HPDE6-E6E7 (cell line): ENCODE data around the gene TUFT1.

Experiments used
- DNase-seq: peaks from one replicate; pipeline ENCODE4 v3.0.0; 2011; ENCODE audit warnings: missing footprints; ENCODE audit errors: extremely low spot score

TUFT1 gene, protein sequence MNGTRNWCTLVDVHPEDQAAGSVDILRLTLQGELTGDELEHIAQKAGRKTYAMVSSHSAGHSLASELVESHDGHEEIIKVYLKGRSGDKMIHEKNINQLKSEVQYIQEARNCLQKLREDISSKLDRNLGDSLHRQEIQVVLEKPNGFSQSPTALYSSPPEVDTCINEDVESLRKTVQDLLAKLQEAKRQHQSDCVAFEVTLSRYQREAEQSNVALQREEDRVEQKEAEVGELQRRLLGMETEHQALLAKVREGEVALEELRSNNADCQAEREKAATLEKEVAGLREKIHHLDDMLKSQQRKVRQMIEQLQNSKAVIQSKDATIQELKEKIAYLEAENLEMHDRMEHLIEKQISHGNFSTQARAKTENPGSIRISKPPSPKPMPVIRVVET

DNA sequence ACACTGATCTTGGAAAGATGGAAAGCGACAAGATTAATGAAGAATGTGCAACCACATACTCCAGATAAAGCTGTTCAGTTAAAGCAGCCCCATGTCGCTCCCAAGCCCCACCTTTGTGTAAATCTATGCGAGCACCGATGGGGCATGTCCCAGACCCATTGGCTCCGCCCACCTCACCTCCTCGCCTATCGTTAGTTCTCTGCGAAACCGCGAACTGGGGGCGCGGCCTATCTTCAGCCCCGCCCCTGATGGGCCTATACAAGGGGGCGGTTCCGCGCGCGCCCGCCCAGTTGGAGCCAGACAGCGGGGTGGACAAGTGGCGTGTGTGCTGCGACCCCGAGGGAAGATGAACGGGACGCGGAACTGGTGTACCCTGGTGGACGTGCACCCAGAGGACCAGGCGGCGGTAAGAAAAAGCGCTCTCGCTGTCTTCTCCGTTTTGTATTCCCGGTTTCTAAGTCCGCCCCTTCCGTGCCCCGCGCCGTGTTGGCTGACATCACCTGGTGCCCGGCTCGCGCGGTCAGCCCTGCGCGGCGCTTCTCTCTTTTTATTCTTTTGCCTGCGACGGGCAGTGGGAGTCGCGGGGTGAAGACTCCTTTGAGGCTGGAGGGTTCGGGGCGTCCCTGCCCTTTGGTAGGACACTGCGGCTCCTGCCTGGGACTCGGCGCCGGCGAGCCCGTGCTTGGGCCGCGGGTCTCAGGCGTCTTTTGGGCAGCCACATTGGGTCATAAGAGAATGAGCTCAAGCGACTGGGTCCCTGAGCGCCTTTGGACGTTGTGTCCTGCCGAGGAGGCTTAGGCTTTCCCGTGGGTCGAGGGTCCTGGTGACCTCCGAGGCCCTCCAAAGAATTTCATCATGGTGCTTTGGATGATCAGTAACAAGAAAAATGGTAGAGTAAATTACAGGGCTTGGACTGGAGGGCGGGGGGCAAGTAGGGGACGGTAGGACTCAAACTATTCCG is at the start of gene TUFT1:
TSS of gene TUFT1 (plus strand) at position 289 of the 961 bp plus-strand sequence. CDS start at position 347, 58 bp downstream.
- peak; percentile 81 for DNase-seq

DNA sequence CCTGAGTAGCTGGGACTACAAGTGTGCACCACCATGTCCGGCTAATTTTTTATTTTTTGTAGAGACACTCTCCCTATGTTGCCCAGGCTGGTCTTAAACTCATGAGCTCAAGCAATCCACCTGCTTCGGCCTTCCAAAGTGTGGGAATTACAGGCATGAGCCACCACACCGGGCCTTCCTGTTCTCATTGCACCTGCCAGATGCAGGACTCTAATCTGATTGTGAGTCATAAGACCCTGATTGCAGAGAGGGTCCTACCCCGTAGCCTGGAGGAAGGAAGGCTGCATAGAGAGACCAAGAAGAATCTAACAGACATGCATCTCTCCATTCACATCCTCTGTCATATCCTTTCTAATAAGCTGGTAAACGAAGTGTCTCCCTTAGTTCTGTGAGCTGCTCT is 48.5 kb upstream of the TUFT1 start:
- DNase-seq: no peak

DNA sequence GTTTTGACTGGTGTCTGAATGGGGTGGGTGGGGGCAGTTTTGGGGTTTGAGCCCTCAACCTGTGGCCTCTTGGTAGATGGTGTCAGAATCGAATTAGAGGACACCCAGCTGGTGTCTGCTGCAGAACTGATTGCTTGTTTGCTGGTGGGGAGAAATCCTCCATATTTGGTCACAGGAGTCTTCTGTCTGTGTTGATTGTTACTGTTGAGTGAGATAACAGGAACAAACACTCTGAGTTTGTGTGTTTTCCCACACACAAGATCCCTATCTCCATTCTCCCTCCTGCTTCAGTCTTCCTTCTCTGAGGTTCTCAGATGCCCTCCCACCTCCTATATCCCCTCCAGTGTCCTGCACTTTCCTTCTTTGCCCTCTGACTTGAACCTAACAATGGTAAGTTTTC is 48.0 kb upstream of the TUFT1 start:
- no peak for DNase-seq

DNA sequence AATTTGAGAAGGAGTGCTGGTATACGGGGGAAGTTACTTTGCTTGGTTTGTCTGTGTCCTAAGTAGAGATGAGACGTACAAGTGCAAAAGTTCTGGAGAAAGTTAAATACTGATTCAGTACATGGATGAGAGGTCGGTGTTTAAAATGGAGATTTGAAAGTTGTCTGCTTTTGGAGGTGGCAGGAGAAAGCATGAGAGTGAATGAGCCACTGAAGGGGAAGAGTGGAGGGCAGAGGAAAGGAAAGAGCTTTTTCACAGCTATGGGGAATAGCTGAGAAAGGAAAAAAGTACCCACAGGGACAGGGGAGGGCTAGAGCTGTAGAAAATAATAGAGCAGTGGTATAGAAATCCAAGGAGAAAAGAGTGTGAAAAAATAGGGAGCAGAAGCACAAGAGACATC is 47.1 kb upstream of the TUFT1 start:
- DNase-seq: no peak

DNA sequence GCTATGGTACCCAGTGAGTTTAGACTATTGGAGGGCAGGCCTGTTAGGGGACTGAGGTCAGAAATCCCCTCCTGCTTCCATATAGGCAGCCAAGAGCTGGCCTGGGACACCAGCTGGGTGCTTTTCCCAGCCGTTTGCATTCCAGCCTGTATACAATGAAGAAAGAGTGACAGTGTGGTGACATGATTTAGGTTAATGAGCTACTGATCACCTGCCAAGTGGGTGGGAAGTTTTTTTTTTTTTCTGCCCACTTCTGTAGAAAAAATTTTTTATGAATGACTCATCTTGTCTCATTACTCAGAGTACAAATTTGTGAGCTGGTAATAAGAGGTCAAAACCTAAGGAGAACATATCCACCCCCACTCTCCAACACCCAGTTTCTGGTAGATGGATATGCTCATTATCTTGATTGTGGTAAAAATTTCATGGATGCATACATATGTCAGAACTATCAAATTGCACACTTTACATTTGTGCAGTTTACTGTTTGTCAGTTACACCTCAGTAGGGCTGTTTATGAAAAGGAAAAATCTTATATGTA is 45.3 kb upstream of the TUFT1 start:
- DNase-seq: peak; percentile 37

DNA sequence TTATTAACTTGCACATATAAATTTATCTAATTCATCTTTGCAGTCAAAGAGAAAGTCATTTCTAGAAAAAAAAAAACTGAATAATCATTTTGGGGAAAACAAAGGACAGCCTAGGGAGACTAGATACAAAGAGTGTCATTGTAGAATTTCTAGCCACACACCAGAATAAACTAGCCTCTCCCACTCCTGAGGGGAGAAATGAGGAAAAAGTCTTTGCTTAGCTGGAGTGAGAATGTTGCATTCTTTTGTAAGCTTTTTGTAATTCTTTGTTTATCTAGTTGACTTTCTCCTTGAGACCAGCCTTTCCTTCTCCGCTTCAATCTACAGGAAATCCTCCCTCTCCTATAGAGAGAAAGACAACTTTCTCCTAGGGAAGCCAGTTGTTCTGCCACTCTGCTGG is 44.8 kb upstream of the TUFT1 start:
- no peak for DNase-seq

DNA sequence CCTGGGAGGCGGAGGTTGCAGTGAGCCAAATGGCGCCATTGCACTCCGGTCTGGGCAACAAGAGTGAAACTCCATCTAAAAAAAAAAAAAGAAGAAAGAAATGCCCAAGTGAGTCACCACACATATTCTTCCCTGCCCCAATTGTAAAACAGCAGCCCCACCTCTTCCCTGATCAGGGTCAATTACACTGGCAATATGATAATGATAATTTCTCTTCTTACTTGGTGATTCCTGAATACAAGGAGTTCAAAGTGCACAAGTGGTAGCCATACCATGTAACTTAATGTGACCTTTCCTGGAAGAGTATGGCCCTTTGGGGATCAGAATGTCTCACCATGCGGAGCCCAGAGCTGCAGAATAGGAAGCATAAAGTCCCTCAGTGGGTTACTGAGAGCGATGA is 40.7 kb upstream of the TUFT1 start:
- DNase-seq: no peak

DNA sequence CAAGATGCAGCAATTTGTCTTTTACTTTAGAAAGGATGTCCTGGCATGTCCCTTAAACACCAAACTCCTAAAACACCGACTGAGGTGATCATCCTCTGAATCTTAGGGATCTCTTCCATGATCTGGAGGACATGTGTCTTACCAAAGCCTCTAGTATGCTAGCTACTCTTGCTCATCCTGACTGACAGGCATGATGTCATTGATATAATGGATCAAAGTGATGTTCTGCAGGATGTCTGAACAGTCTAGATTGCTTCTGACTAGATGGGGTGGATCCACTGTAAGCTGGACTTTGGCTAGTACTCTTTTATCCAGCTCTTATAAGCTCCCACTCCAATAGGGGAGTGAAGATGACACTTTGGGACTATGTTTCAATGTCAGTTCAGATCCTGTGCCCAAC is 40.2 kb upstream of the TUFT1 start:
- DNase-seq: no peak

DNA sequence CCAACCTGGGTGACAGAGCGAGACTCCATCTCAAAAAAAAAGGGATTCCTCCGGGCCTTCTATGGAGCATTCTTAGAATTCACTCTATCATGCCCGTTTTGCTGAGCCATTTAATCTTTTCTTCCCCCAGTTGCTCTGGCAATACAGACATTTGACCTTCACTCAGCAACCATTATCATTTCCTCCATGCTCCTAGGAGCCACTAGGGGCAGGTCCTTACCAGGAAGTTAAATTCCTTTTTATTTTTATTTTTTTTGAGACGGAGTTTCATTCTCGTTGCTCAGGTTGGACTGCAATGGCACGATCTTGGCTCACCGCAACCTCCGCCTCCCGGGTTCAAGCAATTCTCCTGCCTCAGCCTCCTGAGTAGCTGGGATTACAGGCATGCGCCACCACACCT is 38.6 kb upstream of the TUFT1 start:
- no peak for DNase-seq

DNA sequence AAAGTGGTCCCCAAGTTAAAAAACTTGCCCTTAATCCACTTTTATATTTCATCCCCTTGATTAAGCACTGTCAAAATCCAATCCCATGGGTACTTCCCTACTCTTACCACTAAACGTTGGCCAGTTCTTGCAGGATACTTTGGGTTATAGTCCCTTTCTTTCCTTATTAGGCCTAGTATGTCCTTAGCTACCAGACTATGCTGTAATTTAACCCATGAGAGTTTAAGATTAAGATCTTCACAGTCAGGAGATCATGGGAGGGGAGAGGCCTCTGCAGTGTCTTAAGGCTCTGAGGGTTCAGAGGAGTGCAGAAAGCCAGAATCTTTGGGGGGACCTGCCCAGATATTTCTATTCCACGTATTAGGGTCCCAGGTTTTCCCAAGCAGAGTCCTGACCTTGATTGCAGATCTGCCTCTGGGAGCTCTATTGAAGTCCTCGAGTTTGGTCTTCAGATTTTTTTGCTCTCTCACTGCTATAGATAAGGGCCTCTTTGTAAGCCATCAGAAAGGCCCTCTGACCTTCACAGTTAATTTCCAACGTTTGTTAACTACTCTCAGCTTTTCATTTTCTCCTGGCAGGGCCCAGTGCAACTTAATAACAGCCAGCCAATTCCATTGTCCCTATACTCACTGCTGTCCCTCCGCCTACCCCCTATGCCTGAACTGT is 37.9 kb upstream of the TUFT1 start:
- no peak for DNase-seq

DNA sequence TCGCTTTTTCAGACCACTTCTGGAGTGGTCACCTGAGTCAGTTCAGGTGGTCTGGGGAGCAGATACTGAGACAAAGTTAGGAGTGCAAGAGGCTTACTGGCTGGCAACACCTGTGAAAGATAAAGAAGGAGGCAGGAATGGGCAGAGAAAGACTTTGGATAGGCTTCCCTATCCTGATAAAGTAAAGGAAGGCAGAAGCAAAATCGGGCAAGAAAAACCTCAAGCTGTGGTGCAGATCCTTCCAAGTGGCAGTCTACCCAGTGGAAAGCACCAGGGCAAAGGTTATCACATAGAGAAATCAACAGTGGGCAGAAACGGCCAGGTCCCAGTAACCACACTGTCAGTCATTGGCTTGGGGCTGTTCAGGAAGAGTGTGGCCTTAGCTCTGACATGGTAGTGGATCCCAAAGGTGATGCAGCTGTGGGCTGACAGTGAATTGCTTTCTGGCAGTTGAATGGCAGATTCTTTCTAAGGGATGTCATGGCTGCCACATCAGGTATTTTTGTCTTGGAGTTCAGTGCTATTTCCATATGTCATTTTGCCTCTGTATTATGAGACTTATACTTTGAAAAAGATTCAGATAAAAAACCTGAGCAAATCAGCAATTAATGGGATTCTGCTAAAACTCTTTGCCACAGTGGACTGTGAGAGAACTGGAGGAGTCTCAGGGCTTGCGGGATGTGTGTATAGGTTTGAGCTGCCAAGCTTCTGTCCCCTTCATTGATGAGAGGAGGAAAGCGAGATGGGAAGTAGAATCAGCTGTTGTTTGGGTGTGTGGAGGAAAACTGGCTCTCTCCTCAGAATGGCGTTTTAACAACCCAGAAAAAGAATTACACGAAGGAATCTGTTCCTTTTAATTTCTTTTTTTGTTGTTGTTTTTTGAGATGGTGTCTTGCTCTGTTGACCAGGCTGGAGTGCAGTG is 37.0 kb upstream of the TUFT1 start:
- DNase-seq: no peak

DNA sequence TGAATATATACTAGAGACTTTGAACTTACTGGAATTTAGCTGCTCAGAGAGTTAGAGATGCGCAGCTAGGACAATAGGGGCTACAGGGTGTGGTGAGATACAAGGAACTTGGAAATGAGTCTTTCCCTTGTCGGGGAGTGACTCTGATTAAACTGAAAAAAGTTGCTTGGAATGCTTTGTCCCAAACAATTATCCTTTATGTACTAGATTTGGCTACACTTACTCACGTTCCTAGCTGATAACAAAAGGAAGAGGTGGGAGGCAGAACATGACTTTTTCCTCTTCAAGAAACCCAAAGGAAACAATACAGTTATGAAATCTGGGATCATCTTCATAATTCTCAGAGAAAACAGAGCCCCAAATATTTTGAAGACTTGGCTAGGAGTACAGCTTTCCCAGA is 35.9 kb upstream of the TUFT1 start:
- DNase-seq: no peak

DNA sequence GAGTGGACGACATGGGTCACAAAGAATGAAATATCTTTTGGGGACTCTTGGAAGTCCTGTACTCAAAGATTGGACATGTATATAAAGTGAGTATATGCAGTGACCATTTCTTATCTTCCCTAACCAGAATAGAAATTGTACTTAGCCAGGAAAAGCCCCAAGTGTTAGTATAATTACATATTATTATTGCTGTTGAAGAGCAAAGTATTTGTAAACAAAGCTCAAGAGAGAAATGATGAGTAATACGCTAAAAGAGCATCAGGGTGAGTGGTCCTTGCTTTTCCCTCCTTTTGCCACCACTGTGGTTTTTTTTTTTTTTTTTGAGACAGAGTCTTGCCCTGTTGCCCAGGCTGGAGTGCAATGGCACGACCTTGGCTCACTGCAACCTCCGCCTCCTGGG is 35.4 kb upstream of the TUFT1 start:
- DNase-seq: no peak

DNA sequence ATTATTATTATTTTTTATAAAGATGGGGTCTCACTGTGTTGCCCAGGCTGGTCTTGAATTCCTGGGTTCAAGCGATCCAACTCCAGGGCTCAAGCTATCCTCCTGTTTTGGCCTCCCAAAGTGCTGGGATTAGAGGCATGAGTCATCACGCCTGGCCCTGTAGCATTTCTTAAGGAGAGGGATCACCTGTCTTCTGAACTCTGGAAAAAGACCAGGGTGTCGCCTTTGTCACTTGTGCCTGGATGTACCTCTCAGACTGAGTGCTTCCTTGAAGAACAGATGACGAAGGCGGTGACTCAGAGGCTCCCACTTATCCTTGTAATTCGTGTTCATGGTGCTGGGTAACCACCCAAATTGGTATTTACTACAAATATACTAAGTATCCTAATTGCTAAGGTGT is 31.3 kb upstream of the TUFT1 start:
- no peak for DNase-seq

DNA sequence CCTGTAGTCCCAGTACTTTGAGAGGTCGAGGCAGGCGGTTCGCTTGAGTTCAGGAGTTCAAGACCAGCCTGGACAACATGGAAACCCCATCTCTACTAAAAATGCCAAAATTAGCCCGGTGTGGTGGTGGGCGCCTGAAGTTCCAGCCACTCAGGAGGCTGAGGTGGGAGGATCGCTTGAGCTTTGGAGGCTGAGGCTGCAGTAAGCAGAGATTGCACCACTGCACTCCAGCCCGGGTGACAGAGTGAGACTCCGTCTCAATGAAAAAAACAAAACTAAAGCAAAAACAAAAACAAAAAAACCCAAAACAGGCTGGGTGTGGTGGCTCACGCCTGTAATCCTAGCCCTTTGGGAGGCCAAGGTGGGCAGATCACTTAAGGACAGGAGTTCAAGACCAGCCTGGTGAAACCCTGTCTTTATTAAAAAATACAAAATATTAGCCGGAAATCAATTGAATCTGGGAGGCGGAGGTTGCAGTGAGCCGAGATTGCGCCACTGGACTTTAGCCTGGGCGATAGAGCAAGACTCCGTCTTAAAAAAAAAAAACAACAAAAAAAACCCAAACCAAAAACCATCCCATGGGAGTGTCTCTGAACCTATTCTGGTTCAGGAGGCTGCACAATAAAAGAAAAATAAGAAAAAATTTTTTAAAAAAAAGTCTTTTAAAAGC is 30.6 kb upstream of the TUFT1 start:
- DNase-seq: no peak

DNA sequence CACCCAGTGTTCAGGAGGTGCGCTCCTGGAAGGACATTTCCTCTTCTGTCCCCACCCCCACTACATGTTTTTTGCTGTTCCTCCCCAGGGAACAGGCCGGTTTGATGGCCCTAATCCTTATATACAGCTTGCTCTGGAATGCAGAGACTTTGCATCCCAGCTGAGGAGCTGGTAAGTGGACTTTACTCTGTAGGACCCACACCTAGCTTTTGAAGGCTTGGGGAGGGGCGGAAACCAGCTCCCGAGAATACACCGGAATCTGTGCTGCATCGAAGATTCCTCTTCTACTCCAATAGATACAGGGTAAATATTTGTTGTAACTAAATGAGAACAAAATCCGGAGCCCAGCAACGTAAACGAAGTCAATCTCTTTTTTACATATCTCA is 30.1 kb upstream of the TUFT1 start:
- no peak for DNase-seq

DNA sequence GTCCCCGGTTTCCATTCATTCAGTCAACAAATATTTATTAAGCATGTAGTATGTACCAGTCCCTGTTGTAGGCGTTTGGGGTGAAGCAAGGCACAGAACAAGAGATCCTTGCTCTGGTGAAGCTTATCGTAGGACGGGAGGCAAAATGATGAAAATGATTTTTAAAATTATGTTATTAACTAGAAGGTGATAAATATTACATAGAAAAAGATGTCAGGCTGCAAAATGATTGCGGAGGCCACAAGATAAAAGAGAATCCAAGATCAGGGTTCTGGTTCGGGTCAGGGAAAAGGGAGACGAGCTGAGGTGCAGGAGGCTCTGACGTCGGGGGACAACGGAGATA is 29.5 kb upstream of the TUFT1 start:
- DNase-seq: no peak

DNA sequence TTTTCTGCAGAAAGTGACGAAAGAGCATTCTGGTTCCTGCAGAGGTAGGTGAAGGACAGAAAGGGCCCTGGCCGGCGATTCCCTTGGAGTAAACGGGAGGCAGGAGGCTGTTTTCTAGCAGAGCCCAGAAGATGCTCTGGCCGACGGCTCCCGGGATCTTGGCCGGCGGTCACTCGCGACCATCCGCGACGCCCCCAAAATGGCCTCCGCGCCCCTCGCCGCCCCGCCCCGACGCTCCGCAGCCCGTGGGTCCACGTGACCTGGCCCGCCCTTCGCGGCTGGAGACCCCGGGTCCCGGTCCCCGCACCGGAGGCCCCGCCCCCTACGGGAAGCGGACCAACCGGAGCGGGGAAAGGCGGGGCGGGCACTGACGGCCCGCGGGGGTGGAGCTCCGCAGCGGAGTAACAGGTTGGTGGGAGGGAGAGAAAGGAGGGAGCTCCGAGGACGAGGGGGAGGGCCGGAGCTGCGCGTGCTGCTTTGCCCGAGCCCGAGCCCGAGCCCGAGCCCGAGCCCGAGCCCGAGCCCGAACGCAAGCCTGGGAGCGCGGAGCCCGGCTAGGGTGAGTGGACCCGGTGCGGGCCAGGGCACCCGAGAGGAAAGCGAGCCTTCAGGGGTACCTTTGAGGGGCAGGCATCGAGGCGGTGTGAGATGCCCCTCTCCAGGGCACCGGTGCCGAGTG is 29.0 kb upstream of the TUFT1 start, which contains the start of gene CGN:
TSS of gene CGN (plus strand) at position 431 of the 679 bp plus-strand sequence. CDS start 7,133 bp downstream, outside the sequence.
- peak; percentile 69 for DNase-seq

DNA sequence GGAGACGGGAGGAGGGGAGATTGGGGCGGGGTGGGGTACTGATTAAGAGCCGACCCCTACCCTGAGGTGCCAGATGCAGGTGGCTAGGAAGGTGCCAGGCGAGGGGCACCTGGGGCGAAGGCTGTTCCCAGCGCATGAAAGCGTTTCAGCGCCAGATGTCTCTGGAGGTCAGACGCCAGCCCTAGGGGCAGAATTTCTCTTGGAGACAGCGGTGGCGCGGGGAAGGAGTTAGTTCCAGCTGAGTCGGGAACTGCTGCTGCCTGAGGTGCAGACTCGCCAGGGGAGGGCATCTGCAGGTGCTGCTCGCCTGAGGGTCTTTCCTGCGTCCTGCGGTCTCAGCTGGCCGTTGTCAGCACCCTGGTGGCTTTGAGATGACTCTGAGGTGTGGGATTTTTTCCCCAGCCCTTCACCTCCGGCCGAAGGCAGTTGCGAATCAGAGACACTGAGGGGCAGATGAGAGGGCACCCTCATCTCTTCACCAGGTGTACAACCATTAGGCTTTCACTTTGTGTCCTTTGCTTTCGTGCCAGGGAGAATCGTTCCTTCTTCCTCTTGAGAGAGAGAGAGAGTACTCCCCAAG is 28.4 kb upstream of the TUFT1 start:
- DNase-seq: peak; percentile 38
